HepG2 (cell line): Measurements from ENCODE around the gene TGM1. TPM values are rescaled to one million over a fixed set of nuclear protein-coding genes. Genes with fewer than 3 reads are reported as not detected.

Experiments used
- ARHGAP35 ChIP-seq: sonication (generic); formaldehyde crosslinking; IDR thresholded peaks from 2 replicates; pipeline ENCODE4 v1.9.0; 2022; ENCODE audit warnings: mild to moderate bottlenecking, inconsistent platforms, moderate library complexity, missing genetic modification reagents, borderline replicate concordance
- ARNT2 ChIP-seq: sonication (generic); formaldehyde crosslinking; IDR thresholded peaks from 2 replicates; pipeline ENCODE4 v1.8.0; 2022; ENCODE audit warnings: mild to moderate bottlenecking, low read depth, missing genetic modification reagents, moderate library complexity
- BCL3 ChIP-seq: sonication (generic); formaldehyde crosslinking; IDR thresholded peaks from 2 replicates; pipeline ENCODE4 v1.5.1; 2020; ENCODE audit warnings: mild to moderate bottlenecking, missing genetic modification reagents, moderate library complexity
- FOXJ3 ChIP-seq: sonication (generic); formaldehyde crosslinking; IDR thresholded peaks from 2 replicates; pipeline ENCODE4 v1.4.0; 2020; ENCODE audit warnings: missing genetic modification reagents, mild to moderate bottlenecking, borderline replicate concordance
- FOXK1 ChIP-seq: sonication (generic); formaldehyde crosslinking; IDR thresholded peaks from 2 replicates; pipeline ENCODE4 v1.4.0; 2020; ENCODE audit warnings: low read depth, missing genetic modification reagents, borderline replicate concordance
- KDM2A ChIP-seq: sonication (generic); formaldehyde crosslinking; IDR thresholded peaks from 2 replicates; pipeline ENCODE4 v1.4.0; 2020; ENCODE audit warnings: low read depth, missing genetic modification reagents, borderline replicate concordance
- MAFK ChIP-seq, 2 experiments: IDR thresholded peaks in 1 of 2; conservative IDR thresholded peaks in 1 of 2; 2 replicates each; pipeline ENCODE4 v1.6.1; 2011; ENCODE audit warnings: improper control_type of control experiment in 2 of 2, low read length in 2 of 2
- MLLT10 ChIP-seq: sonication (generic); formaldehyde crosslinking; IDR thresholded peaks from 2 replicates; pipeline ENCODE4 v1.4.0; 2020; ENCODE audit warnings: missing genetic modification reagents
- MTA3 ChIP-seq: sonication (generic); formaldehyde crosslinking; IDR thresholded peaks from 2 replicates; pipeline ENCODE4 v1.4.0; 2020; ENCODE audit warnings: missing genetic modification reagents
- NFYC ChIP-seq: IDR thresholded peaks from 2 replicates; pipeline ENCODE4 v1.6.1; 2016; ENCODE audit warnings: missing genetic modification reagents, missing compliant biosample characterization
- SALL1 ChIP-seq: sonication (generic); formaldehyde crosslinking; IDR thresholded peaks from 2 replicates; pipeline ENCODE4 v1.8.0; 2022; ENCODE audit warnings: mild to moderate bottlenecking, missing genetic modification reagents
- SMC3 ChIP-seq: IDR thresholded peaks from 2 replicates; pipeline ENCODE4 v1.6.1; 2011; ENCODE audit warnings: low read length, improper control_type of control experiment
- ZNF234 ChIP-seq: sonication (generic); formaldehyde crosslinking; conservative IDR thresholded peaks from 2 replicates; pipeline ENCODE4 v1.5.1; 2020; ENCODE audit warnings: mild to moderate bottlenecking, missing genetic modification reagents
- ZNF253 ChIP-seq: sonication (generic); formaldehyde crosslinking; IDR thresholded peaks from 2 replicates; pipeline ENCODE4 v1.8.0; 2022; ENCODE audit warnings: mild to moderate bottlenecking, missing genetic modification reagents, borderline replicate concordance
- ZNF513 ChIP-seq: sonication (generic); formaldehyde crosslinking; conservative IDR thresholded peaks from 2 replicates; pipeline ENCODE4 v1.5.0; 2020; ENCODE audit warnings: missing genetic modification reagents
- ZNF550 ChIP-seq: sonication (generic); formaldehyde crosslinking; IDR thresholded peaks from 2 replicates; pipeline ENCODE4 v1.4.0; 2020; ENCODE audit warnings: mild to moderate bottlenecking, missing genetic modification reagents, borderline replicate concordance
- ZNF660 ChIP-seq: sonication (generic); formaldehyde crosslinking; IDR thresholded peaks from 2 replicates; pipeline ENCODE4 v1.5.1; 2020; ENCODE audit warnings: mild to moderate bottlenecking, low read depth, missing genetic modification reagents, borderline replicate concordance
- polyA plus RNA-seq, 8 experiments: library from polyadenylated mRNA; depleted of rRNA in 3 of 8; stranded (reverse) in 7 of 8; unstranded in 1 of 8; fragments of >200 nt; fragmentation: Illumina TruSeq in 4 of 8; extraction: Trizol in 4 of 8; gene quantifications; 2 replicates each; pipeline versions ENCODE4 v1.2.1 to v1.2.3, GENCODE V29; 2011 to 2016; ENCODE audit warnings: low read depth in 4 of 8, missing spikeins in 1 of 8, mixed read lengths in 1 of 8; ENCODE audit not compliant: insufficient read depth in 1 of 8
- total RNA-seq, 5 experiments: library from RNA; depleted of rRNA; stranded (reverse); fragments of >200 nt; fragmentation: Illumina TruSeq; extraction: Trizol; gene quantifications; 2 replicates each; pipeline ENCODE4 v1.2.3, GENCODE V29; 2016; ENCODE audit warnings: low read depth in 1 of 5
- TF ChIP-seq, protein P1 (sequence below): fragments of 450-650 bp; IDR thresholded peaks from 2 replicates; pipeline ENCODE4 v1.6.1; 2017; ENCODE audit warnings: mild to moderate bottlenecking
- TF ChIP-seq, protein P2 (sequence below): sonication (generic); formaldehyde crosslinking; IDR thresholded peaks from 2 replicates; pipeline ENCODE4 v1.4.0; 2020; ENCODE audit warnings: missing genetic modification reagents, mild to moderate bottlenecking, borderline replicate concordance

TGM1 gene
- total and polyA plus RNA-seq, 2 of the 13 experiments (the other 11 are each of a cell fraction or from before 2014, with no cell fraction given) = 3.2 to 10.6 TPM

GRCh38 chr14:24299255-24300191, 36.5 kb upstream of the TGM1 start, which contains the start of the genes DHRS1 and NOP9 (continued):
- TF ChIP-seq ZNF550 (CRISPR knock-in tag) (peak; percentile 97; the same call in 1 of the 2 replicates), ZNF253 (peak; percentile 80; the same call in 1 of the 2 replicates), FOXK1 (CRISPR knock-in tag) (peak; percentile 100), ARNT2 (CRISPR knock-in tag) (peak; percentile 87), KDM2A (peak; percentile 99), BCL3 (CRISPR knock-in tag) (peak; percentile 99), MTA3 (CRISPR knock-in tag) (no peak), SMC3 (no peak), ZNF660 (no peak; the same call in 1 of the 2 replicates), ARHGAP35 (CRISPR knock-in tag) (peak; percentile 99), FOXJ3 (CRISPR knock-in tag) (peak; percentile 84; the same call in 1 of the 2 replicates), SALL1 (CRISPR knock-in tag) (peak; percentile 96; the same call in 1 of the 2 replicates), NFYC (CRISPR knock-in tag) (peak; percentile 61), MLLT10 (CRISPR knock-in tag) (no peak), ZNF234 (no peak), ZNF513 (CRISPR knock-in tag) (peak; percentile 98), MAFK (conservative IDR thresholded peaks at IDR 0.05 in 1 of 2, IDR thresholded peaks at IDR 0.05 in 1 of 2; ENCODE audit: low read length in 2 of 2) (peak in 1 of 2 experiments; percentile 44; a peak in 2 of 4 replicates)
- TF ChIP-seq, protein P1, sequence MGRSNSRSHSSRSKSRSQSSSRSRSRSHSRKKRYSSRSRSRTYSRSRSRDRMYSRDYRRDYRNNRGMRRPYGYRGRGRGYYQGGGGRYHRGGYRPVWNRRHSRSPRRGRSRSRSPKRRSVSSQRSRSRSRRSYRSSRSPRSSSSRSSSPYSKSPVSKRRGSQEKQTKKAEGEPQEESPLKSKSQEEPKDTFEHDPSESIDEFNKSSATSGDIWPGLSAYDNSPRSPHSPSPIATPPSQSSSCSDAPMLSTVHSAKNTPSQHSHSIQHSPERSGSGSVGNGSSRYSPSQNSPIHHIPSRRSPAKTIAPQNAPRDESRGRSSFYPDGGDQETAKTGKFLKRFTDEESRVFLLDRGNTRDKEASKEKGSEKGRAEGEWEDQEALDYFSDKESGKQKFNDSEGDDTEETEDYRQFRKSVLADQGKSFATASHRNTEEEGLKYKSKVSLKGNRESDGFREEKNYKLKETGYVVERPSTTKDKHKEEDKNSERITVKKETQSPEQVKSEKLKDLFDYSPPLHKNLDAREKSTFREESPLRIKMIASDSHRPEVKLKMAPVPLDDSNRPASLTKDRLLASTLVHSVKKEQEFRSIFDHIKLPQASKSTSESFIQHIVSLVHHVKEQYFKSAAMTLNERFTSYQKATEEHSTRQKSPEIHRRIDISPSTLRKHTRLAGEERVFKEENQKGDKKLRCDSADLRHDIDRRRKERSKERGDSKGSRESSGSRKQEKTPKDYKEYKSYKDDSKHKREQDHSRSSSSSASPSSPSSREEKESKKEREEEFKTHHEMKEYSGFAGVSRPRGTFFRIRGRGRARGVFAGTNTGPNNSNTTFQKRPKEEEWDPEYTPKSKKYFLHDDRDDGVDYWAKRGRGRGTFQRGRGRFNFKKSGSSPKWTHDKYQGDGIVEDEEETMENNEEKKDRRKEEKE = no peak
- TF ChIP-seq, protein P2, sequence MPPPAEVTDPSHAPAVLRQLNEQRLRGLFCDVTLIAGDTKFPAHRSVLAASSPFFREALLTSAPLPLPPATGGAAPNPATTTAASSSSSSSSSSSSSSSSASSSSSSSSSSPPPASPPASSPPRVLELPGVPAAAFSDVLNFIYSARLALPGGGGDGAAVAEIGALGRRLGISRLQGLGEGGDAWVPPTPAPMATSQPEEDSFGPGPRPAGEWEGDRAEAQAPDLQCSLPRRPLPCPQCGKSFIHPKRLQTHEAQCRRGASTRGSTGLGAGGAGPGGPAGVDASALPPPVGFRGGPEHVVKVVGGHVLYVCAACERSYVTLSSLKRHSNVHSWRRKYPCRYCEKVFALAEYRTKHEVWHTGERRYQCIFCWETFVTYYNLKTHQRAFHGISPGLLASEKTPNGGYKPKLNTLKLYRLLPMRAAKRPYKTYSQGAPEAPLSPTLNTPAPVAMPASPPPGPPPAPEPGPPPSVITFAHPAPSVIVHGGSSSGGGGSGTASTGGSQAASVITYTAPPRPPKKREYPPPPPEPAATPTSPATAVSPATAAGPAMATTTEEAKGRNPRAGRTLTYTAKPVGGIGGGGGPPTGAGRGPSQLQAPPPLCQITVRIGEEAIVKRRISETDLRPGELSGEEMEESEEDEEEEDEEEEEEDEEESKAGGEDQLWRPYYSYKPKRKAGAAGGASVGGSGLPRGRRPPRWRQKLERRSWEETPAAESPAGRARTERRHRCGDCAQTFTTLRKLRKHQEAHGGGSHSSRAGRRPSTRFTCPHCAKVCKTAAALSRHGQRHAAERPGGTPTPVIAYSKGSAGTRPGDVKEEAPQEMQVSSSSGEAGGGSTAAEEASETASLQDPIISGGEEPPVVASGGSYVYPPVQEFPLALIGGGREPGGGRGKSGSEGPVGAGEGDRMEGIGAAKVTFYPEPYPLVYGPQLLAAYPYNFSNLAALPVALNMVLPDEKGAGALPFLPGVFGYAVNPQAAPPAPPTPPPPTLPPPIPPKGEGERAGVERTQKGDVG = peak; percentile 84; the same call in 1 of the 2 replicates
